Measurements from ENCODE around the gene NUP43. TPM values are rescaled to one million over a fixed set of nuclear protein-coding genes. Genes with fewer than 3 reads are reported as not detected.

Gene NUP43
- total RNA-seq, 1 donor from 2014 or later, result 26.5 TPM

DNA sequence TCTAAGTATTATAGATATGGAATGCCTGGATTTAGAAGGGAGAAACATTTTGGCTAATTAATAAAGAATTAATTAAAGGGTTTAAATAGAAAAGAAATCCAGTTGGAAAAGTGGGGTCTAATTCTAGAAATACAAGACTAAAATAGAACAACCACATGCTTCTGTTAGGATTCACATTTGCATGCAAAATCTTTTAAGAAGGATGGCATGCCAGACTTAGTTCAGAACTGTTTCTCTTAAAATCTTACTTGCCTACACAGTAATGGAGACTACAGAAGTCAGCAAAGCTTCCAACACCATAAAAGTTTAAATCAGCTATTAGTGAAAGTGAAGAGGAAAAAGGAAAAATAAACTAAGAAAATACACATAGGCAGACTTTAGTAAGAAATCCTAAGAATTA, 65.1 kb downstream of the NUP43 start:
- no peak overlapping the region for H3K4me3 ChIP-seq (ENCODE audit: low read depth, low read length)
- no peaks in the 10 kb centered on the region for H3K36me3 ChIP-seq (ENCODE audit: control insufficient read depth, insufficient read depth, low read length)
- no peak for DNase-seq (ENCODE audit: low read depth)
- H3K27me3 ChIP-seq (ENCODE audit: control insufficient read depth, insufficient read depth, low read length), result no peaks in the 10 kb centered on the region
- no peak for TF ChIP-seq CTCF (IDR thresholded peaks at IDR 0.05; ENCODE audit: insufficient read depth, low read length, poor library complexity, severe bottlenecking)

DNA sequence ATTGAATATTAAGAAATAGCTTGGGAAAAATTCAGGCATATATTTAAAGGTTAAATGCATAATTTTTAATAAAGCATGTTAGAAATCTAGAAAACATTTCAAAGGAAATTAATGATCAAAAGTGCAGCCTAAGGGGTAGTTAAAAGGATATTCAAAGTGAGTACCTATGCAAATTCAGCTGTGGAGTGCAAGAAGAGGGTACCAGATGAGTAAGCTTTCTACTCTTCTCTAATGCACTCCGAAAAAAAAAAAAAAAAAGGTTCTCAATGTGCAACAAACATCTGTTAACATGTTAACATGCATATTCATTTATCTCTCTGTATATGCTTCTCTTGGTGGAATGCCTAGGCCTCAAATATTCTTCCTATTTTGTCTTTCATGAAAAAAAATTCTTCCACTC, 65.8 kb downstream of the NUP43 start:
- no peak for DNase-seq (ENCODE audit: low read depth)
- H3K36me3 ChIP-seq (ENCODE audit: control insufficient read depth, insufficient read depth, low read length), result no peaks in the 10 kb centered on the region
- no peaks in the 10 kb centered on the region for H3K27me3 ChIP-seq (ENCODE audit: control insufficient read depth, insufficient read depth, low read length)
- H3K4me3 ChIP-seq (ENCODE audit: low read depth, low read length), result no peak overlapping the region
- no peak for TF ChIP-seq CTCF (IDR thresholded peaks at IDR 0.05; ENCODE audit: insufficient read depth, low read length, poor library complexity, severe bottlenecking)

Other genes starting within 250 kb of the NUP43 start
- 26.5 and 34.6 TPM in 2 replicates for gene PPIL4, start 200.5 kb downstream of the NUP43 start, total RNA-seq
- gene GINM1, start 180.2 kb downstream of the NUP43 start, total RNA-seq, result 39.1 and 42.3 TPM in 2 replicates
- gene KATNA1, start 97.8 kb downstream of the NUP43 start, total RNA-seq, result 16.7 and 17.9 TPM in 2 replicates
- gene LATS1, start 28.4 kb downstream of the NUP43 start, total RNA-seq, result 20.5 and 23.2 TPM in 2 replicates
- gene PCMT1, start 3.2 kb upstream of the NUP43 start, total RNA-seq, result 110 and 112 TPM in 2 replicates
- gene LRP11, start 117.8 kb upstream of the NUP43 start, total RNA-seq, result 34.9 and 37.9 TPM in 2 replicates
- not detected in 2 replicates for gene RAET1E, start 151.6 kb upstream of the NUP43 start, total RNA-seq
- gene RAET1G, start 176.6 kb upstream of the NUP43 start, total RNA-seq, result not detected in 2 replicates
- 3.5 and 6.1 TPM in 2 replicates for gene ULBP2, start 195.5 kb upstream of the NUP43 start, total RNA-seq
- 6.0 and 7.5 TPM in 2 replicates for gene ULBP1, start 217.4 kb upstream of the NUP43 start, total RNA-seq

All from kidney epithelial cell (primary cell).